Measurements from ENCODE around the gene NRCAM. TPM values are rescaled to one million over a fixed set of nuclear protein-coding genes. Genes with fewer than 3 reads are reported as not detected.

The NRCAM gene
- total RNA-seq, 1 donor from 2014 or later = 0.26 TPM

GRCh38 chr7:108178398-108178797, 277.8 kb downstream of the NRCAM start:
- Histone ChIP-seq H3K4me3 (ENCODE audit: low read depth, low read length) (no peak overlapping the region), H3K27me3 (ENCODE audit: control insufficient read depth, insufficient read depth, low read length) (no peaks in the 10 kb centered on the region), H3K36me3 (ENCODE audit: control insufficient read depth, insufficient read depth, low read length) (no peaks in the 10 kb centered on the region)
- no peak for TF ChIP-seq CTCF (IDR thresholded peaks at IDR 0.05; ENCODE audit: insufficient read depth, low read length, severe bottlenecking)
- DNase-seq (ENCODE audit: low read depth) (no peak), FAIRE-seq (no peak)

GRCh38 chr7:108171164-108171563, 285.1 kb downstream of the NRCAM start:
- no peak for TF ChIP-seq CTCF (IDR thresholded peaks at IDR 0.05; ENCODE audit: insufficient read depth, low read length, severe bottlenecking)
- no peaks in the 10 kb centered on the region for H3K36me3 ChIP-seq (ENCODE audit: control insufficient read depth, insufficient read depth, low read length)
- H3K27me3 ChIP-seq (ENCODE audit: control insufficient read depth, insufficient read depth, low read length) = peaks cover 1% of the 10 kb centered on the region
- no peak for FAIRE-seq
- no peak overlapping the region for H3K4me3 ChIP-seq (ENCODE audit: low read depth, low read length)
- no peak for DNase-seq (ENCODE audit: low read depth)

- DNase-seq (ENCODE audit: low read depth) (no peak), FAIRE-seq (no peak)
- H3K36me3 ChIP-seq (ENCODE audit: control insufficient read depth, insufficient read depth, low read length) = no peaks in the 10 kb centered on the region
- H3K4me3 ChIP-seq (ENCODE audit: low read depth, low read length) = no peak overlapping the region
- no peak for TF ChIP-seq CTCF (IDR thresholded peaks at IDR 0.05; ENCODE audit: insufficient read depth, low read length, severe bottlenecking)
- H3K27me3 ChIP-seq (ENCODE audit: control insufficient read depth, insufficient read depth, low read length) = peaks cover 1% of the 10 kb centered on the region
These were observed 286.0 kb downstream of the NRCAM start for GRCh38 chr7:108170251-108170650.

GRCh38 chr7:108167460-108167859, 288.8 kb downstream of the NRCAM start:
- Histone ChIP-seq H3K36me3 (ENCODE audit: control insufficient read depth, insufficient read depth, low read length) (no peaks in the 10 kb centered on the region), H3K4me3 (ENCODE audit: low read depth, low read length) (no peak overlapping the region), H3K27me3 (ENCODE audit: control insufficient read depth, insufficient read depth, low read length) (peaks cover 1% of the 10 kb centered on the region)
- no peak for TF ChIP-seq CTCF (IDR thresholded peaks at IDR 0.05; ENCODE audit: insufficient read depth, low read length, severe bottlenecking)
- DNase-seq (ENCODE audit: low read depth) (no peak), FAIRE-seq (no peak)

- peaks cover 1% of the 10 kb centered on the region for H3K27me3 ChIP-seq (ENCODE audit: control insufficient read depth, insufficient read depth, low read length)
- DNase-seq (ENCODE audit: low read depth) = no peak
- H3K36me3 ChIP-seq (ENCODE audit: control insufficient read depth, insufficient read depth, low read length) = no peaks in the 10 kb centered on the region
- no peak for FAIRE-seq
- no peak for TF ChIP-seq CTCF (IDR thresholded peaks at IDR 0.05; ENCODE audit: insufficient read depth, low read length, severe bottlenecking)
- H3K4me3 ChIP-seq (ENCODE audit: low read depth, low read length) = no peak overlapping the region
These were observed 289.5 kb downstream of the NRCAM start for GRCh38 chr7:108166687-108167086.

GRCh38 chr7:108165723-108166122, 290.5 kb downstream of the NRCAM start:
- no peak for FAIRE-seq
- no peak for TF ChIP-seq CTCF (IDR thresholded peaks at IDR 0.05; ENCODE audit: insufficient read depth, low read length, severe bottlenecking)

More at GRCh38 chr7:108165723-108166122, 290.5 kb downstream of the NRCAM start:
- Histone ChIP-seq H3K4me3 (ENCODE audit: low read depth, low read length) (no peak overlapping the region), H3K27me3 (ENCODE audit: control insufficient read depth, insufficient read depth, low read length) (peaks cover 1% of the 10 kb centered on the region), H3K36me3 (ENCODE audit: control insufficient read depth, insufficient read depth, low read length) (no peaks in the 10 kb centered on the region)
- DNase-seq (ENCODE audit: low read depth) = no peak
